ENCODE measurements around the gene FOLR2. TPM values are rescaled to one million over a fixed set of nuclear protein-coding genes. Genes with fewer than 3 reads are reported as not detected.

FOLR2 gene
- total and polyA plus RNA-seq, 2 of the 8 experiments (the other 6 are each of a cell fraction or from before 2014, with no cell fraction given): not detected

DNA sequence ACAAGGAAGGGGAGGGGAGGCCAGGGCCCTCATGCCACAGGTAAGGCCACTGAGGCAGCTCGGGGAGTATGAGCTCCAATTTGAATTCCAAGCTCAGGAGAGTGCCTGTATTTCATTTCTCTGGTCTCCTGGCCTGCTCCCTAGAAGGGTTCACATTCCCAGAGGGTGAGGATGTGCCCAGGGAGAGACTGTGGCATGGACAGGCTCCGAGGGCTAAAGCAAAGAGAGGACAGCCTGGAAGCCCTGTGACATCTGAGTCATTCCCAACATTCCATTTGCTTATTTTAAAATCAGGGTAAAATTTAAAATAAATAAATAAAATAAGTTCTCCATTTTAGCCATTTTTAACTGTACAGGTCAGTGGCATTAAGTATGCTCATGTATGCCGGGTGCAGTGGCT lies 43.3 kb upstream of the FOLR2 start:
- 90% methylated on average over 3 of the region's 3 CpGs; no CpG with 5 or more reads in 1 of the 2 experiments for WGBS, 2 experiments (ENCODE audit: extremely low coverage in 1 of 2, insufficient coverage in 1 of 2, insufficient read length in 1 of 2, insufficient replicate concordance in 2 of 2, low coverage in 1 of 2, low lambda C conversion rate in 2 of 2, missing lambda C conversion rate in 1 of 2)
- H3K9me3 ChIP-seq (ENCODE audit: insufficient read depth in 2 of 2, low read depth in 1 of 2, low read length in 1 of 2): no peaks in the 10 kb centered on the region
- H3K4me2 ChIP-seq (ENCODE audit: insufficient read depth in 1 of 2, low read depth in 2 of 2, low read length in 2 of 2): no peak overlapping the region
- H3K79me1 ChIP-seq (ENCODE audit: low read depth, low read length): no peaks in the 10 kb centered on the region
- no peaks in the 10 kb centered on the region for H3K23me2 ChIP-seq (ENCODE audit: low read depth, low read length)
- no peak overlapping the region for H3K23ac ChIP-seq (ENCODE audit: insufficient read length)
- FAIRE-seq (no peak), DNase-seq (ENCODE audit: low read depth in 1 of 2, low spot score in 2 of 2) (no peak)
- no peaks in the 10 kb centered on the region for H3K79me2 ChIP-seq (ENCODE audit: control insufficient read depth in 1 of 2, insufficient read depth in 2 of 2, low read length in 2 of 2)
- no peak overlapping the region for H4K8ac ChIP-seq (ENCODE audit: extremely low read depth, insufficient read depth, low read length)
- no peak overlapping the region for H2BK120ac ChIP-seq (replicated peaks; ENCODE audit: low read depth, low read length)
- no peaks in the 10 kb centered on the region for H3K4me1 ChIP-seq (replicated peaks in 1 of 4; ENCODE audit: control insufficient read depth in 3 of 4, insufficient read depth in 4 of 4, low read length in 3 of 4)
- CTCF ChIA-PET (ENCODE audit: partially characterized antibody): interaction anchor here (0.8 to 1.9 kb wide), 4 partner anchors 10 to 400 kb away, joined by 3 to 4 read pairs (median 4); no protein-coding TSS in a partner anchor
- no peaks in the 10 kb centered on the region for H4K20me1 ChIP-seq (replicated peaks in 1 of 2; ENCODE audit: control insufficient read depth in 1 of 2, insufficient read depth in 2 of 2, low read length in 2 of 2)
- POLR2A ChIA-PET (ENCODE audit: partially characterized antibody): no interaction called here
- H3K27me3 ChIP-seq (replicated peaks in 1 of 4; ENCODE audit: control insufficient read depth in 3 of 4, extremely low read depth in 1 of 4, insufficient read depth in 3 of 4, low read length in 3 of 4): no peaks in the 10 kb centered on the region
- H3K56ac ChIP-seq (replicated peaks; ENCODE audit: insufficient read length, low read depth, low read length): no peak overlapping the region
- H4K91ac ChIP-seq (replicated peaks; ENCODE audit: insufficient read length, low read length): no peak overlapping the region
- no peak overlapping the region for H3K18ac ChIP-seq (ENCODE audit: extremely low read depth, low read length)
- no peak for TF ChIP-seq SRF (IDR thresholded peaks at IDR 0.05; ENCODE audit: low read depth, low read length)
- TF ChIP-seq TAF7 (optimal IDR thresholded peaks at IDR 0.05; ENCODE audit: borderline replicate concordance, low read depth, low read length): no peak
- TF ChIP-seq SIN3A (conservative IDR thresholded peaks at IDR 0.05 in 1 of 2, IDR thresholded peaks at IDR 0.05 in 1 of 2; ENCODE audit: low read depth in 1 of 2, low read length in 2 of 2): no peak
- TF ChIP-seq YY1 (IDR thresholded peaks at IDR 0.05; ENCODE audit: low read depth, low read length): no peak
- TF ChIP-seq TAF1 (IDR thresholded peaks at IDR 0.05; ENCODE audit: low read depth, low read length): no peak
- TF ChIP-seq, protein P1, sequence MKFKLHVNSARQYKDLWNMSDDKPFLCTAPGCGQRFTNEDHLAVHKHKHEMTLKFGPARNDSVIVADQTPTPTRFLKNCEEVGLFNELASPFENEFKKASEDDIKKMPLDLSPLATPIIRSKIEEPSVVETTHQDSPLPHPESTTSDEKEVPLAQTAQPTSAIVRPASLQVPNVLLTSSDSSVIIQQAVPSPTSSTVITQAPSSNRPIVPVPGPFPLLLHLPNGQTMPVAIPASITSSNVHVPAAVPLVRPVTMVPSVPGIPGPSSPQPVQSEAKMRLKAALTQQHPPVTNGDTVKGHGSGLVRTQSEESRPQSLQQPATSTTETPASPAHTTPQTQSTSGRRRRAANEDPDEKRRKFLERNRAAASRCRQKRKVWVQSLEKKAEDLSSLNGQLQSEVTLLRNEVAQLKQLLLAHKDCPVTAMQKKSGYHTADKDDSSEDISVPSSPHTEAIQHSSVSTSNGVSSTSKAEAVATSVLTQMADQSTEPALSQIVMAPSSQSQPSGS (IDR thresholded peaks at IDR 0.05; ENCODE audit: low read length): no peak
- no peak for TF ChIP-seq SIRT6 (IDR thresholded peaks at IDR 0.05; ENCODE audit: low read length)
- TF ChIP-seq EGR1 (IDR thresholded peaks at IDR 0.05; ENCODE audit: borderline replicate concordance, low read depth, low read length): no peak
- TF ChIP-seq RBBP5 (IDR thresholded peaks at IDR 0.05; ENCODE audit: borderline replicate concordance, low read depth, low read length): no peak
- no peak overlapping the region for H2BK5ac ChIP-seq (ENCODE audit: low read depth, low read length)
- no peak overlapping the region for H2AK5ac ChIP-seq (ENCODE audit: low read depth, low read length)
- no peak overlapping the region for H2AFZ ChIP-seq (ENCODE audit: low read length)
- no peak overlapping the region for H2BK20ac ChIP-seq (ENCODE audit: low read length)
- no peak overlapping the region for H3K14ac ChIP-seq (ENCODE audit: insufficient read length)
- H3K4ac ChIP-seq (replicated peaks; ENCODE audit: insufficient read length, low read depth, low read length): no peak overlapping the region
- no peak overlapping the region for H2BK12ac ChIP-seq (ENCODE audit: low read depth, low read length)
- no peak overlapping the region for H4K5ac ChIP-seq (ENCODE audit: insufficient read length, low read depth, low read length)
- H2BK15ac ChIP-seq (ENCODE audit: low read length): no peak overlapping the region
- H3K4me3 ChIP-seq (ENCODE audit: extremely low read depth in 1 of 4, insufficient read depth in 2 of 4, low read depth in 3 of 4, low read length in 4 of 4): no peak overlapping the region
- H3K36me3 ChIP-seq (ENCODE audit: control insufficient read depth in 2 of 4, insufficient read depth in 4 of 4, low read length in 3 of 4): no peaks in the 10 kb centered on the region
- no peak overlapping the region for H3K9ac ChIP-seq (replicated peaks in 1 of 4; ENCODE audit: extremely low read depth in 1 of 4, low read depth in 3 of 4, low read length in 3 of 4)
- H3K27ac ChIP-seq (ENCODE audit: low read depth, low read length): no peak overlapping the region

Measured in H1 (cell line).